HG03196 (cell line): ENCODE measurements around the gene TMEM229B.

Experiments used
- ATAC-seq: cut with Tn5 transposase; IDR thresholded peaks from one replicate; pipeline ENCODE4 v1.9.1; 2021; ENCODE audit not compliant: unreplicated experiment

The TMEM229B gene

DNA sequence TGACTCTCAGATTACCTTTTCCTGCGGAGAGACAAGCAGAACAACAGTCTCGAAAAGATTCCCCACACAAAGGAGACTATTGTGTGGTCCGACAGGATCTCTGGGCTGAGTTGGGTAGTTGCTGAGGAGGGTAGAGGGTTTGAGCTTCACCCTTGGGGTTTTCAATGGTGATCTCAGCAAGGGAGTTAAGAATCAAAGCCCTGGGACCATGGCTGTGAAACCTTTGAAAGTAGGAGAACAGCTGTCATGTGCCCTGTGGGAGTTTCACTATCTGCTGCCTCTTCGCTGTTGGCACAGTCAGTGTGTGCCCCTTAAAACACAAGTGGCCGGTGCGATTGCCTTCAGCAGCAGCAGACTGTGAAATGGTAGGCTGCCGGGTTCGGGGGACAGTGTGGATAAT lies 62.4 kb downstream of the TMEM229B start:
- no peak for ATAC-seq

GRCh38 chr14:67425608-67426007 lies 62.9 kb downstream of the TMEM229B start:
- no peak for ATAC-seq

DNA sequence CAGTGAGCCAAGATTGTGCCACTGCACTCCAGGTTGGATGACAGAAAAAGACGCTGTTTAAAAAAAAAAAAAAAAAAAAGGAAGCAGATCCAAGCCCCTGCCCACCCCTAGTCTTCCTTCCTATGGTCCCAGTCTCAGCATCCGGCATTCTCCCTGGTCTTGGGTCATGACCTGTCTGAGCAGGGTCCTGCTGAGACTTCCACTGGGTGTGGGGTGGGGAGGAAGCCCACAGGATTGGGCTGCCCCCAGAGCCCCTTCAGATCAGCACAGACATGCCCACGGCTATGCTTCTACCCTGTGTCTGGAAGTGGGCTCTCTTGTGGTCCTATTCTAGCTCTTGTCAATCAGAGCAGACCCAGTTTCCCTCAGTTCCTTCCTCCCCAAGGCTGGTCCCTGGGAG lies 64.0 kb downstream of the TMEM229B start:
- no peak for ATAC-seq

GRCh38 chr14:67423424-67423823 lies 65.1 kb downstream of the TMEM229B start:
- no peak for ATAC-seq

DNA sequence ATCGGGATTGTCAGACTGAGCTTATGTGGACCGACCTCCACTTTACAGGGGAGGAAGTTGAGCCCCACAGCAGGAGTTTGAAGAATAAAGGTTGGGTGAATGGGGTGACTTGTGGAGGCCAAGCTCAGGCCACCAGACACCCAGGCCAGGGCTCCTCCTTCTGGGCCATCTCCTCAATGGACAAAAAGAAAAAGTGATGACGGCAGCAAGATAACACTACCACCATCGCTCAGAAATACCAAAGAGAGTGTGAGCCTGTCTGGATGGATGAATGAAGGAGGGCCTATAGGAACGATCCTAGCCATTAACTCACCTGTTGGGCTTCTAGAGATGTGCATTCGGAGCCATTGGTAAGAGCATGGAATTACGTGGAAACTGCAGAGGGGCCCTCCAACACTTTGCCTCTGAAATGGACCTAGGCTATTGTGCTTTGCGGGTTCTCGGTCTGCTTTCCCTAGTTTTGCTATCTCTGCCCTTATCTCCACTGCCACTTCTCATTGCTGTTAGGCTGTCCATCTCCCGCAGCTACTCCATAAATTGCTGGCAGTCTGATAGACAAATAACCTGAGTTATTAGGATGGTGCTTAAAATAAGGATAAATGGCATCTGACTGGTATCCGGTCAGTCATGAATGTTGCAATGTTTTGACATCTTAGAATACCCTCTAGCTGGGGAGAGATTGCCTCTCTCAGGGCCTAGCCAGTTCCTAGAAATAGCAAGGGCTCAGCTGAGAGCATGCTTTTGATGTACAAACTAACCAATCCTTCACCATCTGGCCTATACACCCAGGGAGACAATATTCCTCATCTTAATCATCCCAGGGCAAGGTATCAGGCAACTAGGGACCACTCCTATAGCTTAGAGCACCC lies 66.9 kb downstream of the TMEM229B start:
- no peak for ATAC-seq
